Stimulated activated CD4-positive, alpha-beta T cell treated with anti-CD3 and anti-CD28 coated beads, Interleukin-4, amount 100 ng/mL, for 48 hours (primary cell): Measurements from ENCODE around the gene ACTG1.

ENCODE experiments used
- DNase-seq, 2 donors: peaks; one replicate each; pipeline ENCODE4 v3.0.0-alpha.2; 2020; ENCODE audit warnings: low read depth in 2 of 2

Gene ACTG1

DNA sequence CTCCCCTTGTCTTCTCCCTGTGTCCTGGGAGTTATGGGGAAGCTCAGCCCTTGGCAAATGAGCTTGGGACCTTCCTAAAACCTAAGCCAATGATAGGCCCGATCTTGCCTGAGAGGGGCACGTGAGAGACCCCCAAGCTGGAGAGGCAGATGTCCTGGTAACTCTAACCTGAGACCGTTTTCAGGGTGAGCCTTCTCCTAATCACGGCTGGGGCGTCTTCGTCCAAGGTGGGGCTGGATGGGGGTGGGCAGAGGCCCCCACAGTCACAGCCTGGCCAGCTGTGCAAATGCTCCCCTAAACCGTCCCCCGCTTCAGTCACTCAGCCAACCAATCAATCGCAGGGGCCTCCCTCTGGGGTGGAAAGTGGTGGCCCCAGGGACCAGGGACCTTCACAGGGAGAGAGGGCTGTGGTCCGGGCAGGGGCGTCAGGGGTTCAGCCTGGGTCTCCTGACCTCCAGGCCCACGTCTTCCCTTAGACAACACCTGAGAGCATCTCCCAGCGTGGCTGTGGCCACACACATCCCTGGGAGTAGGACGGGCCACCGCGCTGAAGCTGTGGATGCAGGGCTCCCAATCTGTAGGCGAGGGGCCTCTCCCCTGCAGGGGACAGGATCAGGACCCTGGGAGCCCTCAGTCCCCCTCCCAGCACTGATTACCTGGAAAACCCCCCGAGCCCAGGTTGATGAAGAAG is 30.6 kb downstream of the ACTG1 start:
- DNase-seq = no peak

DNA sequence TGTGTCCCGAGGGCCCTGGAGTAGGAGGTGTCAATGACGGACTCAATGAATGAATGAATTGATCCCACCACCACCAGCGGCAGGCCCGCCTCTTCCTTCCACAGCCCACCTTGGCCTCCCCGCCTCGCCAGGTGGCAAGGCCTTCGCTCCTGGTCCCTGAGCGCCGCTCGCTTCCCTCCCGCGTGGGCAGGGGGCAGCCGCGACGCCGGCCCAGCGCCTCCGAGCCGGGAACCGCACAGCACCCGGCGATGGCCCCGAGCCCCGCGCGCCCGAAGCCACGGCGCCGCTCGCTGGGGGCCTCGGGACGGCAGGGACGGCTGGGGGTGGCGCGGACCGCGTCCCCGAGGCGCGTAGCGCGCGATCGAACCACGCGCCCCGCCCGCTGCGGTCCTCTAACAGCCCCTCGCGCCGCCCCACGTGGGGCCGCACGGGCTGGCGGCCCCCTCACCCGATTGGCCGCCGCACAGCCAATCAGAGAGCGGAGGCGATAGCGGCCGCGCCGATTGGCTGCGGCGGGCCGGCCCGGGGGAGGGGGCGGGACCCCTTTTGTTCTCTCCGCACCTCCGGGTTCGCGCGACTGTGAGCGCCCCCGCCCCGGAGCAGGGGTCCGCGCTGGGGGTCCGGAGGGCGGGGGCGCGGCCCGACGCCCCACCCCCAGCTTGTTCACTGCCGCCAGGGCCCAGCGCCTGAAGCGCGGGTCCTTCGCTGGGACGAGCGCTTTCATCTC is 31.4 kb downstream of the ACTG1 start:
- DNase-seq = peak; percentile 40 to 45

DNA sequence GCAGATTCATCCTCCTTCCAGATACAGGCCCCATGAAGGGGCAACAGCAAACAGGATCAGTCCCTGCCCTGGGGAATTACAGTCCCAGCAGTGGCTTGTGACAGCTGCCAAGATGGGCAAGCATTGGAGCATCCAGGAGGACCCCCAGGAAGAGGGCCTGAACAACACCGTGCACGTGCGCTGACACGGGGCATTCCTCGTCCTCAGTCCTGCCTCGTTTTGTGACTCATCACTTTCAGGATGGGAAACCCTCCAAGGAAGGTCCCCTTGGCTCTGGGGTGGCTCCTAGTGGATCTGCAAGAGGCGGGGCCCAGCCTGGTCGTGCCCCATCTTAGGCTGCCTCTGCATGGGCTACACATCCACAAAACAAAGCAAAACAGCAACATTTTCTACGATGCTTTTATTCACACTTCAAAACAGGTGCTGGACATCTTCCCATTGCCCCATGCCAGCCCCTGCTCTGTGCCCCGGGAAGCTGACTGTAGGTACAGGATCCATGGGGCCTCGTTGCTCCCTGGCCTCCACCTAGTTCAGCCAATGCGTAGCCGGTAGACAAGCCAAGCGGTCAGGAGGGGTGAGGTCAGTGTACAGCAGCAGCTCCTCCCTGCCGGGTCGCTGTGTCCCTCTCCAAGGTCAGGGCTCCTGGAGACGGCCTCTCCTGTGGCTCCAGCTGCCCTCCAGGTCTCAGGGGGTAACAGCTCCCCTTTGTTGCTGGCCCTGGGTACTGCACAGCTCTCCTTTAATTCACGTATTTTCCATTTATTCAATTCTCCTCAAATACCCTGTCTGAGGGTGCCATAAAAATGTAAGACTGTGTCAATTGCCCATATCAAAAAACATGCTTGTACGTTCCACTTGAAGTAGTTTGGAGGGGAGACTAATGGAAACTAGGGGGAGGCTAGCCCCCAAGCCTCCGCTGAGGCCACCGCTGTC is 32.2 kb downstream of the ACTG1 start:
- no peak for DNase-seq

DNA sequence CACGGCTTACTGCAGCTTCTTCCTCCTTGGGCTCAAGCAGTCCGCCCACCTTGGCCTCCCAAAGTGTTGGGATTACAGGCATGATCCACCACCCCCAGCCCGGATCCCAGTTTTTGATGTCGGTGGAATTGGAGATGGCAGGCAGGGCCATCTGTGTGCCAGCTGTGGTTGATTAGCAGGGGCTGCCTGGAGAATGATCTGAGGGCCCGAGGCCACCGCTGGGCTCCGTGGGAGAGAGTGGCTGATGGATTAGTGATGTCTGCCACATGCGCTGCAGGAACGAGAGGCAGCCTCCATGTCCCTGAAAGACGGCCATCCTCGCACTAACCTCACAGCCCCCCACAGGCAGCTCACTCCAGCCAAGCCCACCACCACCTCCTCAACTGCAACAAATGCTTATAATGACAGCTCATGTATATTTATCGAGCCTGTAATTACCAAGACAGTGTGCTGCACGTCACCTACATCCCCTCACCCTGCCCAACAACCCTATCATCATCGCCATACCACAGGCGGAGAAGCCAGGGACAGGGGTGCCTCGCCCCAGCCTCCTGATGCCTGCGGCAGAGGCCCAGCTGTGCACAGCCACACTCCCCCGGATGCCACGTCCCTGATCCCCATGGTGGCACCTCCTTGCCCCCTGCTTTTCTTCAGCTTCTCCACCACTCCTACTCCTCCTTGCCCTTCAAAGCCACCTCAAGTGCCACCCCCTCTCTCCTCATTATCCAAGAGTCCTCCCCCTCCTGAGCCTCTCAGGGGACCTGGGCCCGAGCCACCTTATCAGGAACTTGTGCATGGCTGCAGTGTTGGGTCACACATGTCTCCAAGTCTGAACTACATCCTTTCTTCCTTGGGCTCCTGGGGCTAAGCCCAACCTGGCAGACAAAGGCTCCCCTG is 33.2 kb downstream of the ACTG1 start:
- no peak for DNase-seq

DNA sequence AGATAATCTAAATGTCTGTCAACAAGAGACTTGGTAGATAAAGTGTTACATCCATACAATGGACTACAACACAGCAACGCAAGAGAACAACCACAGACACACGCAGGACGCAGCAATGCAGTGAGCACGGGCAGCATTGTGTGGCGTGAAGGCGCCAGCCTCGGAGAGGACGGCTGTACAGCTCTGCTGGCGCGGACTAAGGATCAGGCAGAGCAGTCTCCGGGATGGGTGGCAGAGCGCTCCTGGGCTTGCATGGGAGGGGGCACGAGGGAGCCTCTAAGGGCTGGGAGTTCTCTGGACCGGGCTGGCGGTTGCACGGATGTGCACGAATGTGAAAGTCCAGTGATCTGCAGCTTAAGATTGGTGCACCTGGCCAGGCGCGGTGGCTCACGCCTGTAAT is 34.5 kb downstream of the ACTG1 start:
- DNase-seq = no peak

GRCh38 chr17:81477173-81477572 is 35.4 kb downstream of the ACTG1 start:
- DNase-seq = no peak

DNA sequence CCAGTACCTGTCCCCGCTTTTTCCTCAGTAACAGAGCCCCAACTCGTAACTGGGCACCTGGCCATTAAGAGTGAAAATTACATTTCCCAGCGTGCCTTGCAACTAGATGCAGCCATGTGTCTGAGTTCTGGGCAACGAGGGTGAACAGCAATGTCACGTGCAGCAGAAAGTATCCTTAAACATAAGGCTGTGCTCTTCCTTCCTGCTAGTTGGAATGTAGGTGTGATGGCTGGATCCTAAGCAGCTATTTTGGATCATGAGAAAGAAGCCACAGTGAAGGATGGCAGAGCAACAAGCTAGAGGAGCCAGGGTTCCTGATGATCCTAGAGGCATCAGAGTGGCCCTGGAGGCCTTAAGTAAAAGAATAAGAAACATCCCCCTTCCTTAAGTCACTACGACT is 36.0 kb downstream of the ACTG1 start:
- no peak for DNase-seq

DNA sequence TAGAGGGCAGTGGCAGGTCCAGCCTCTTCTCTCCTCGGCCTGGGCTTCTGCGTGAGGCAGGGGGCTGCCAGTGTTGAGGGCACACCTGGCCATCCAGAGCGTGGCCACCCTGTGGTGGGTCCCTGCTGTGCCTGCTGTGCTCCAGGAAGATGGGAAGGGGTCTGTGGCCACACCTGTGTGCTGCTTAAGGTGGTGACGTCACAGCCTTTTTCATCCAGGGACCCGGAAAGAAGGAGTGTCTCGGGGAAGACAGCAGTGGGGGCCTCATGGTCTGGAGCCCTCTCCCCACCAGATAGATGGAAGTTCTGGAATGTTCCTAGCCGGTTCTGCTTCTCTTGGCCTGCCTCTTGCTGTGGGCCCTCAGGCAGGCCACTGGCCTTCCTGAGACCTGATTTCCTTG is 36.5 kb downstream of the ACTG1 start:
- DNase-seq = no peak

- no peak for DNase-seq
Observed at GRCh38 chr17:81474958-81475357, 37.6 kb downstream of the ACTG1 start.

- DNase-seq = no peak
Observed at GRCh38 chr17:81473019-81473418, 39.6 kb downstream of the ACTG1 start.

GRCh38 chr17:81471818-81472456 is 40.7 kb downstream of the ACTG1 start:
- no peak for DNase-seq

DNA sequence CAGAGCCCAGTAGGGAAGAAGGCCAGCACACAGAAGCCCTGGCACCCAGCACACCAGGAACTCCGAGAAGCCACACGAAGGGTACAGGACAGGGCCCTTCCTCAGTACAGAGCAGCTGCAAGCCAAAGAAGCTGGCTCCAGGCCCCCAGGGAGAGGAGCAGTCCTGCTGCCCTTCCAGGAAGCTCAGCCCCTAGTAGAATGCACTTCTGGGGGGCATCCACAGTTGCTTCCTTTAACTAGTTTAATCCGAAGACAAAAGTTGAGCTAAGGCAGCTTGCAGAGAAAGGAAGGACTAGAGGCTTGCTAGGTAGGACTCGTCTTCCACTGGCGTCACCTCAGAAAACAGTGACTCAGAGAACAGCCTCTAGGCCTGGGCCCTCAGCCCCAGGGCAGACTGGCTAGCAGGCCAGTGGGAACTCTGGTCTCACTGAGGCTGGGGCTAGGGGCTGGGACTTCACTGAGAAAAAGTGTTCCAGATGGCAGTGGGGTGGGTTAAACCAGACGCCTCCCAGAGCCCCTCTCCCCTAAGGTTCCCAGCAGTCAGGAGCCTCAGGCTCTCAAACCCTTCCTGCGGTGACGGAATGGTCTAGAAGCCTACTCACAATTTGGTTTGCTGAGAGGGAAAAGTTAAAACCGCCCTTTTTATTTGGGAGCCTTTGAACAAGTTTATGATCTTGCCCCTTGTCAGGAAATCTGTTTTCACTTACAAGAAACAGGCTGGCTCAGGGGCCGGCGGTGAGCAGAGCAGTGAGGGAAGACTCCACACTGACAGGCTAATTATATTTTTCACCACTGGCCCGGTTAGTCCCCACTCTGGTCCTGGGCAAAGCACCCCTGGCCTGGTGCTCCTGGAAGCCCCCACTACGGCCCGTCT is 41.4 kb downstream of the ACTG1 start:
- no peak for DNase-seq

- no peak for DNase-seq
Observed at GRCh38 chr17:81470270-81470943, 42.2 kb downstream of the ACTG1 start.

DNA sequence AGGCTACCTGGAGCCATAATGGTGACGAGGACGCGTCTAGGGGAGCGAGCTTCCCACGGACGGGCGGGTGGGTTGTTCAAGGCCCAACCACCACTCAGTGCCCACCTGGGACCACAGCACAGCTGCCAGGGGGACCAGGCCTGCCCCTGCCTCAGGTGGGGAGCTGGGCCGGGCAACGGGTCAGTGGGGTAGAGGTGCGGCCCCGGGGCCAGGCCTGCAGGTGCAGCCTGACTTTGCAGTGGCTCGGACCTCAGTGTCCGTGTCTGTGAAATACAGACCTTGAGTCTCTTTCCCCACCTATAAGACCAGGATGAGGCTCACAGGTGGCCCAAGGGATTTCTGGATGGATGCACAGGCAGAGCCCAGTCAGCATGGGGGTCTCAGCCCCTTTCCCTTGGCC is 43.3 kb downstream of the ACTG1 start:
- DNase-seq = no peak

GRCh38 chr17:81468770-81469121 is 43.9 kb downstream of the ACTG1 start:
- no peak for DNase-seq

GRCh38 chr17:81468111-81468769 is 44.4 kb downstream of the ACTG1 start:
- no peak for DNase-seq

DNA sequence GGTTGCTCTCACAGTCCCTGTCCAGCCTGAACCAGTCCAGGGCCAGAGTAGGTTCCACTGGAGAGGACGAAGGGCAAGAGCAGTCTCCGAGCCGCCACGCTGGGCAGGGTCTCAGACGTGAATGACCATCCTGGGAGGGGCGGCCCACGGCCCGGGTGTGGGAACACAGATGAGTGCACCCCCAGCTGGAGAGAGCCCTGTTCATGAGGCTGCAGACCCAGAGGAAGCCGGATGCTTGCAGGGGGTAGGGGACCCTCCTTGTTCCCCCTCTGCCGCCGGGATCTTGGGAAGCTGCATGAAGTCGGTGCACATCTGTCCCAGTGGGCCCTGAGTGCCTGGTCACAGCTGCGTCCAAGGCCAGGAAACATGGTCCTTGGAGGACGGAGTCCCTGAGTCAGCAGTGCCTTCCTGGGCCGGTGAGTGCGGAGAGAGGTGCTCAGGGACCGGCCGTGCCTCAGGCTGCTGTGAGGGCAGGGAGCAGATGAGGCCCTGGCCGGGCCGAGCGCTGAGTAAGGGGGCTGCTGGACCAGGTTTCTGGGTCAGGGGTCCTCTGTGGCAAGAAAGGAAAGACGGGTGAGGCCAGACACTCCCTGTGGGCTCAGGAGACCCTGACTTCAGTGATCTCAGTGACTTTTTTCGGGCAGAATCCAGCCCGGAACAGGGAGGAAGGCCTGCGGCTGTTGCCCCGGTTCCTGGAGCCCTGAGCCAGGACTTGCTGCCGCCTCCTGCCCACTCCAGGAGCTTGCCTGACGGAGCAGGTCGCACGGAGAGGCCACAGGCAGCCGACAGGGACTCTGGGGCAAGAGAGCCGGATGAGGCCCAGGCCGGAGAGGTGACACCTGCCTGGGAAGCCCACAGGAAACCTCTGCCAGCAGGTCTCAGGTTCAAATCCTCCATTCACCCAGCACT is 45.8 kb downstream of the ACTG1 start:
- DNase-seq = no peak

- DNase-seq = no peak
Observed at GRCh38 chr17:81465910-81466309, 46.7 kb downstream of the ACTG1 start.
